Measurements from ENCODE around the gene PLD1.
"Not testable (repeated sequence)": the region's sequence is repeated elsewhere in the genome, so short reads cannot be mapped to it uniquely, and the experiment has no call there.

PLD1 gene

DNA sequence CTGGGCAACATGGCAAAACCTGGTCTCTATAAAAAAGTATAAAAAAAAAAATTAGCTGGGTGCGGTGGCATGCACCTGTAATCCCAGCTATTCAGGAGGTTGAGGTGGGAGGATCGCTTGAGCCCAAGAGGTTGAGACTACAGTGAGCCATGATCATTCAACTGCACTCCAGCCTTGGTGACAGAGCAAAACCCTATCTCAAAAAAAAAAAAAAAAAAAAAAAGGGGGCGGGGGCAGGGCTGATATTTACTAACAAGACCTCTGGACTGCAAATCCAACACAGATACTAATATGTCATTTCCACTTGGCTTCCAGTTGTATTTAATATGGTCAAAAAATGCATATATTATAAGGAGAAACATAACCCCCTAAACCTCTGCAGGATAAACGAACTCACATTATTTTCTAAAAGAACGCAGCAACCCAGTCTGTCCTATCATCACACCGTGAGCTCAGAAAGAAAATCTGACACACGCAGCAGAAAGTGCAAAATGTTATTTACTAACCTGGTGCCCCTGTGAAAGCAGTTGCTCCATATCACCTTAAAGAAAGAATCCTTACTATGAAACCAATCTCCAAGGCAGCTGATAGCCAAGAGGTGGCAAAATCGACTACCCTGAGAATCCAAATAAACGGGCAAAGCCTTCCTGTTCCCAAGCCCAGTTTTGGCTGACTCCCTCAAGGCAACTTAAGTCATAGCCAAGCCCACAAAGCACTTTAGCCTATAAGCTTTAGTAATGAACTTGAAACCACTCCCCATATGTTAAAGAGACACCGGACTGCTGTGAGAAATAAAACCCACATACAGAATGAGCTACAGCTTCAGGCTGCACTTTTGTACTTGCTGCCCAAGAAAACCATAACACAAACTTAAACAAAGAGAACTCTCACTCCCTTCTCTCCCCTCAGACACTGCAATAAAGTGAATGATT lies 39.3 kb downstream of the PLD1 start:
- no peak for DNase-seq (ENCODE audit: low read depth)

GRCh38 chr3:171769461-171769860 lies 40.8 kb downstream of the PLD1 start:
- no peak for DNase-seq (ENCODE audit: low read depth)

DNA sequence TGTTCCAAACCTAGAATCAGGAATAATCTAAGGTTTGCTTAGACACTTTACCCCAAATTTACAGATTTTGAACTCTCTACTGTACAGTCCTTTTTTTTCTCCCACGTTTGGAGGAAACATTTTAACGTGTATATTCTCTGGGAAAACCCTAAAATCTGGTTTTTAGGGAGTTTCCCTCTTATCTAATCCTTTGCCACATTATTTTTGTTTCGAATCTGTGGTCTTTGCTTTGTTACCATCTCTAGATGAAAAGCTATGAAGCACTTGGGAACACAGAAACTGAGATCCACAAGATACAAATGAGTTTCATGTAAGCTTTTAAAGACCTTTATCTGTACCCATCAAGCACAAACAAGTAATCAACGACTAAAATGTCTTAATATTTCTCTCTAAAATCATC lies 41.3 kb downstream of the PLD1 start:
- no peak for DNase-seq (ENCODE audit: low read depth)

DNA sequence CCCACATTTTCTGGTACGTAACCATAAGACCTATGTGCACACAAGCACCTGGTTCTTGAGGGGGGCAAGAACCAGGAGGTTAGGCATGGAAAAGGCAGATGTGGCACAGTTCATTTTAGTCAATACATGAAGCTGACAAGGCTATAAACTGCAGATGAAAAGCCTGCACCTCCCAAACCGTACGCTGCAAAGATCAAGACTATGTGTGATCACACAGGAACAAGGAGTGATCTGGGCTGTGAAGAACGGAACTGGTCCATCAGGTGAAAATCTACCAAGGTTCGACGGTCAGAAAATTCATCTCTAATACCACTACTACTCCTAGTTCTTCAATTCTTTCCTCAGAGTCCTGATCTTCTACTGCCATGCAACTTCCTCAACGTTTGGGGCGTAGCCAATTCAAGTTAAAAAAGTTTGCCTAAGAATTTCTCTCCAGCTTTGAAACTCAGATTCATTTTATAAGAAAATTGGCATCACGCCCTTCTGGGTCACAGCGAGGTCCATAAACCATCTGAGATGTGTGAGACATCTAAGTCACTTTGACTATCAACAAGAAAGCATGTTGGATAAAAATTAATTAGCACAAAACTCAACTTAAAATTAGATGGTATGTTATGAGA lies 41.9 kb downstream of the PLD1 start:
- no peak for DNase-seq (ENCODE audit: low read depth)

DNA sequence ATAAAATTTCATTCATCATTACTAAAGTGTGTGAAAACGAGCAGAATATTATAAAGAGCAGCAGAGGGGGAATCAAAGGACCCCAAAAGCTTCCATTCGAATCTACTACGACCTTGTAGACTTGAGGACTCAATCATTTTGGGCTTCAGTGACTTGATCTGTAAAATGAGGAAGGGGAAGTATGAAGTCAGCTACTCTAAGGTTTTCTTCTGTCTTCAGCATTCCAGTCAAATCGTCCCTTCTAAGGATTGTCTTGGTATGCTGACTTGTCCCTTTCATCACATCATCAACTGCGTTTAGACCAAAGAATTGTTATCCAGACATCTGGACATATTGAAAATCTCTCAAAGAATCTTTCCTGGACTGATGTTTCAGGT lies 44.8 kb downstream of the PLD1 start:
- DNase-seq (ENCODE audit: low read depth): no peak

DNA sequence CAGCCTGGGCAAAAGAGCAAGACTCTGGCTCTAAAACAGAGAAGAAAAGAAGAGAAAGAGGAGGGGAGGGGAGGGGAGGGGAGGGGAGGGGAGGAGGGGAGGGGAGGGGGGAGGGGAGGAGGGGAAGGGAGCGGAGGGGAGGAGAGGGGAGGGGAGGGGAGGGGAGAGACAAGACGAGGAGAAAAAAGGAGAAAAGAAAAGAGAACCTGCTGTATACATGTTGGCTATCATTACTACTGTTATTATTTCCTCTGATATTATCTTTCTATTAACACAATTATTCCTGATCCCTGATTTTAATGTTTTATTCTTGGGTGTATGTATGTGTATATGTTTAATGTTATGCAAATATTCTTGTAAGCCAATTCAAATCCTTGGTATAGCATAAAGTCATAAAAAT lies 46.9 kb downstream of the PLD1 start:
- DNase-seq (ENCODE audit: low read depth): no peak

- DNase-seq (ENCODE audit: low read depth): no peak
Observed at GRCh38 chr3:171760477-171760876, 49.8 kb downstream of the PLD1 start.

- DNase-seq (ENCODE audit: low read depth): no peak
Observed at GRCh38 chr3:171758109-171758508, 52.2 kb downstream of the PLD1 start.

DNA sequence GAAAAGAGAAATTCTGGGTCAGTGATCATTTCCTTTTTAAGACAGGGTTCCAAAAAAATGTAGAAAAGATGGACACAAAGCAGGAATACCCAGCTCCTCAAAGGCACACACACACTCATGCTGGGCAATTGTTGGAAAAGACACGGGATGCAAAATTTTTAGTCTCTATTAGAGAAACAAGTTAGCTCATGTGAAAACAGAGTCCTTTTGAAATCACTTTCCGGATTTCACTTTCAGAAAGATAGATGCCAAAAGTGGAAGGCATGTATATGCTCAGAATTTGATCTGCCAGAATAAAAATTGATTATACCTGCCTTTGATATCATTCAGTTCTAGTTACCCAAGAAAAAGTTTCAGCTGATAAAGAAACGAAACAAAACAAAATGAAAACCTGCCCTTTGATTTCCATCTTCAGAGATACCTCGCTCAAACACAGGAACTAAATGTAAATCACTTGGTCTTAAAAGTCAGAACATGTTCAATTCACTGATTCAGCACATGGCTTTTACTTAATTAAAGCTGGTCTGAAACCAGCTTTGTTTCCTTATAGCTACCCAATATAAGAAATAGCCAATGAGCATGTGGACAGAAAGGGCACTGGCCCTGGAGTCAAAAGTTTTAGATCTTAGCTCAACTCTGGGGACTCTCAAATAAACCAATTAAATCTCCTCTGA lies 52.8 kb downstream of the PLD1 start:
- no peak for DNase-seq (ENCODE audit: low read depth)

DNA sequence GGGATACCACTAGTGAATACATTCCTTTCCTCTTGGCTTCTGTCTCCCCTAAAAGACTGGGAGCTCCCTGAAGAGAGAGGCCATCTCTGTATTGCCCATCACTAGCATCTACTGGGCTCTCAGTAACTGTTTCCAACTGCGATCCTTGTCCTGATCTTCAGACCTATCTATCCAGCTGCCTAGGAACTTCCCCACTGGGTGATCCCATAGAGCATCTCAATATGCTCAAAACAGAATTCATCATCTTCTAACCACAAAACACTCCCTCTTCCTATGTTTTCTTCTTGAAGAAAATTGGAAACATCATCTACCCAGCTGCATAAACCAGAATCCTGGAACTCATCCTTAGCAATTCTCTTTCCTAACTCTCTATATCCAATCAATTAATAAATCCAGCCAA lies 54.6 kb downstream of the PLD1 start:
- no peak for DNase-seq (ENCODE audit: low read depth)

GRCh38 chr3:171755015-171755589 lies 55.2 kb downstream of the PLD1 start:
- DNase-seq (ENCODE audit: low read depth): no peak

- DNase-seq (ENCODE audit: low read depth): no peak
Observed at GRCh38 chr3:171753665-171754408, 56.4 kb downstream of the PLD1 start.

DNA sequence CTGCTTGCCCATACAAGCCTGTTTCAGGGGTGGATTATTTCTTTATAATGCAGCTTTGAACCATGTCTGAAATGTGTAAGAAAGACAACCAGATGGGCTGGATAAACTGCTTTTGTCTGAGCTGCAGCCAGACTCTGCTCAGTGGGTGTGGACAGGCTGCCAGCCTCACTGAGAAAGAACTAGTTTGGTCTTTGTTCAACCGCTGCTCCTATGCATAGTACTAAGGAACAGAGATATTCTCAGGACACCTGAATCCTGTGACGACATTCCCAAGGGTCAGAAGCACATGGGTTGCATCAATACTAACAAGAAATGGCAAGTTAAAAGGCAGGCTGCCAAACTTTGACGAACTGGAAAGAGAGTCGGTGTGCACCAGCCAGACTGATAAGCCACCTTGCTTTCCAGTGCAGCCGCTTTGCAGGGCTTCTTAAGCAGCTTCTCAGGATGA lies 57.2 kb downstream of the PLD1 start:
- DNase-seq (ENCODE audit: low read depth): no peak

DNA sequence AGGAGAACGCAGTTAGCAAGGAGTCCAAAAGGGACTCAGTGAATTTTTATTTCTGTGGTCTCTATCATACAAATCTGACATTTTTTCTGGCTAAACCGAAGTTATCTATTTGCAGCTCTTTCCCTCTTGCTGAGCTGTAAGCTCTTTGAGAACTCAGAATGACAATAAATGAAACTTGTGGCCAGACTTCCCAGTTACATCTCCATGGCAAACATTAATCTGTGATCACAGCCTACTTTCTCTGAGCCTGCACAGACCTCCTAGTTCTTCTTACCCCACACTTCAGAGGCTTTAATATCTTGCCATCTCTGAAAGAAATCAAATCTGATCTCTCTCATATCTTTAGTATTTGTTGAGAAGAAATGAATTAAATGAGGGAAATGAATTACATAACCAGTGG lies 58.0 kb downstream of the PLD1 start:
- no peak for DNase-seq (ENCODE audit: low read depth)

DNA sequence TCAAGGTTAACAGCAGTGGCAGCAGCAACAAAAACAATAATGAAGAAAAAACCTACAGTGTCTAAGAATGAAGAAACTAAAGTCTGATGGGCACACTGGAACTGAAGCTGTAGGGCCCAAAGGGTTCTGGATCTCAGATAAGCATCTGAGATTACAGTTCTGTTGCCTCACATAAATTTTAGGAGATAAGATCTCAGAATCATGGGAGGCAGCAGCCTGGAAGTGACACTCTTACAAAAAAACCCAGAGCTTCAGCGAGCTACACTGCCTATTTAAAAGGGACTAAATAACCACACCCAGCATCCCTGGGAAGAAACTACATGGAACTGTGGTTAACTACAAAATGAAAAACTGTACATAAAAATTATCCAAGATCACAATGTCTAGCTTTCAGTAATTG lies 61.2 kb downstream of the PLD1 start:
- no peak for DNase-seq (ENCODE audit: low read depth)

- no peak for DNase-seq (ENCODE audit: low read depth)
Observed at GRCh38 chr3:171748064-171748924, 62.0 kb downstream of the PLD1 start.

DNA sequence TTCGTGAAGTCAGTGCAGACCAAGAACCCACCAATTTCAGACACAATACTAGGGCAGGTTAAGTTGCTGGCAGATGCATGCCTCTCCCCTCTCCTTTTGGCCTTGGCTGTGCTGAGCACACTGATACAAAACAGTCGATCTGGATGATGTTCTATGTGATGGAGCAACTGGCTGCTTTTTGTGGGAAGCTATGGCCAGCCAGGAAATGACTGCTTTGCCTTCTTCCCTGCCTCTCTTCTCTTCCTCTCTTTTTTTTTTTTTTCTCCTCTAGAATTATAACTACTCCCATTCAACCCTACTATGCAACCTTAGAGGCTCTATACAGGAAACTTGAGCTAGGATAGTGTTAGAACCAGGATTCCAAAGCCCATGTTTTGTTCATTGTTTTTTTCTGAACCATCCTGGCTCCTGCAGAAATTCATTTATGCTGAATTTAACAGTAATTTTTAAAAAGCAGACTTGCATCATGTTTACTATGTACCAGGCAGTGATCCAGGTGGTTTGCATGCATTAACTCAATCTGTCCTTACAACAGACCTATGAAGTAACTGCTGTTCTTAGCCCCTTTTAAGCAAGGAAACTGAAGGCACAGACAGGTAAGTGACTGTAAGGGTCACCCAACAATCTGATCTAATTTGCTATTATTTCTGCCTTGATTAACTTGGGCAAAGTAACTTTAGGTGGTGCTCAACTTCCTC lies 62.9 kb downstream of the PLD1 start:
- DNase-seq (ENCODE audit: low read depth): no peak

DNA sequence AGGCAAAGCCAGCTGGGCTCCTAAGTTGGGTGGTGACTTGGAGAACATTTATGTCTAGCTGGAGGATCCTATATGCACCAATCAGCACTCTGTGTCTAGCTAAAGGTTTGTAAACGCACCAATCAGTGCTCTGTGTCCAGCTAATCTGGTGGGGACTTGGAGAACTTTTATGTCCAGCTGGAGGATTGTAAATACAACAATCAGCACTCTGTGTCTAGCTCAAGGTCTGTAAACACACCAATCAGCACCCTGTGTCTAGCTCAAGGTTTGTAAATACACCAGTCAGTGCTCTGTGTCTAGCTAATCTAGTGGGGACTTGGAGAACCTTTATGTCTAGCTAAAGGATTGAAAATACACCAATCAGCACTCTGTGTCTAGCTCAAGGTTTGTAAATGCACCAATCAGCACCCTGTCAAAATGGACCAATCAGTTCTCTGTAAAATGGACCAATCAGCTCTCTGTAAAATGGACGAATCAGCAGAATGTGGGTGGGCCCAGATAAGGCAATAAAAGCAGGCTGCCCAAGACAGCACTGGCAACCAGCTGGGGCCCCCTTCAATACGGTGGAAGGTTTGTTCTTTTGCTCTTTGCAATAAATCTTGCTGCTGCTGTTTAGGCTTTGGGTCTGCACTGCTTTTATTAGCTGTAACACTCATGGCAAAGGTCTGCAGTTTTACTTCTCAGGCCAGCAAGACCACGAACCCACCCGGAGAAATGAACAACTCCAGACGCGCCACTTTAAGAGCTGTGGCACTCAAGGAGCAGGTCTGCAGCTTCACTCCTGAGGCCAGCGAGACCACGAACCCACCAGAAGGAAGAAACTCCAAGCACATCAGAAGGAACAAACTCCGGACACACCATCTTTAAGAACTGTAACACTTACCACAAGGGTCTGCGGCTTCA lies 63.7 kb downstream of the PLD1 start:
- not testable (repeated sequence) for DNase-seq (ENCODE audit: low read depth)
